Endothelial cell of umbilical vein (primary cell): ENCODE measurements around the gene AFDN. TPM values are rescaled to one million over a fixed set of nuclear protein-coding genes. Genes with fewer than 3 reads are reported as not detected.

Experiments used
- BruUV-seq: library from RNA; stranded (reverse); fragments of 400-500 nt; replicated peaks from 2 replicates; lab custom pipeline; 2021; lab: Mats Ljungman, UMichigan
- CTCF ChIA-PET: fragments of 300-600, 350-600 bp; sonication (Branson Sonifier 250); formaldehyde crosslinking; loops from one replicate; lab custom pipeline; 2021; ENCODE audit warnings: antibody characterized with exemption, inconsistent platforms; lab: Charles Lee
- POLR2A ChIA-PET: fragments of 300-600, 350-600 bp; sonication (Branson Sonifier 250); formaldehyde crosslinking; loops from one replicate; lab custom pipeline; 2021; ENCODE audit warnings: antibody characterized with exemption, inconsistent platforms; lab: Charles Lee
- DNase-seq: peaks from one replicate; pipeline ENCODE4 v3.0.0-alpha.2; 2011; ENCODE audit warnings: low read depth, low spot score
- FAIRE-seq: peaks from 2 replicates; lab custom pipeline; 2011; peaks lifted over from hg19 to GRCh38; lab: Jason Lieb, UNC
- H2AFZ ChIP-seq: 2 replicates; pipeline ENCODE4 v1.6.0; 2012; ENCODE audit warnings: low read depth, low read length, control low read depth, inconsistent platforms
- H3K27ac ChIP-seq: 2 replicates; pipeline ENCODE4 v1.5.1; 2011; ENCODE audit warnings: low read depth, mild to moderate bottlenecking, control low read depth, low read length, moderate library complexity; ENCODE audit not compliant: insufficient read depth
- H3K27me3 ChIP-seq, 2 experiments: 2 replicates each; pipeline versions ENCODE4 v1.6.0 to v1.6.1; 2011; ENCODE audit warnings: low read length in 2 of 2, mixed read lengths in 1 of 2; ENCODE audit not compliant: control insufficient read depth in 2 of 2, insufficient read depth in 2 of 2
- H3K36me3 ChIP-seq, 2 experiments: 2 replicates in 1 of 2; 3 replicates in 1 of 2; pipeline ENCODE4 v1.5.1; 2011; ENCODE audit warnings: low read length in 2 of 2, mild to moderate bottlenecking in 1 of 2, moderate library complexity in 1 of 2; ENCODE audit not compliant: control insufficient read depth in 2 of 2, insufficient read depth in 2 of 2; ENCODE audit errors: extremely low read depth in 1 of 2
- H3K4me1 ChIP-seq: 3 replicates; pipeline ENCODE4 v1.5.1; 2011; ENCODE audit warnings: mild to moderate bottlenecking, low read length; ENCODE audit not compliant: control insufficient read depth, insufficient read depth; ENCODE audit errors: extremely low read depth
- H3K4me2 ChIP-seq: 2 replicates; pipeline ENCODE4 v1.6.1; 2011; ENCODE audit warnings: low read length, control low read depth, mixed read lengths; ENCODE audit not compliant: insufficient read depth
- H3K4me3 ChIP-seq, 3 experiments: fragments of 200-600 bp in 1 of 3; sonication (generic), shearing (Covaris generic) in 1 of 3; replicated peaks in 1 of 3; 2 replicates each; pipeline ENCODE4 v1.5.1; 2011 to 2016; ENCODE audit warnings: control low read depth in 3 of 3, low read length in 3 of 3, mild to moderate bottlenecking in 2 of 3, inconsistent platforms in 1 of 3, low read depth in 1 of 3, moderate library complexity in 1 of 3; ENCODE audit not compliant: insufficient read depth in 1 of 3
- H3K79me2 ChIP-seq: 2 replicates; pipeline ENCODE4 v1.6.0; 2012; ENCODE audit warnings: low read length, inconsistent platforms; ENCODE audit not compliant: control insufficient read depth, insufficient read depth
- H3K9ac ChIP-seq: replicated peaks from 2 replicates; pipeline ENCODE3; 2011; ENCODE audit warnings: low read length, control low read depth; ENCODE audit not compliant: insufficient read depth; ENCODE audit errors: extremely low read depth
- H3K9me1 ChIP-seq: replicated peaks from 3 replicates; pipeline ENCODE4 v1.6.0; 2011; ENCODE audit warnings: mild to moderate bottlenecking, low read length; ENCODE audit not compliant: control insufficient read depth, insufficient read depth; ENCODE audit errors: extremely low read depth
- H3K9me3 ChIP-seq: replicated peaks from 2 replicates; pipeline ENCODE4 v1.5.1; 2012; ENCODE audit warnings: low read length, inconsistent platforms; ENCODE audit not compliant: control insufficient read depth, insufficient read depth
- H4K20me1 ChIP-seq: replicated peaks from 2 replicates; pipeline ENCODE3; 2011; ENCODE audit warnings: mild to moderate bottlenecking, low read length; ENCODE audit not compliant: control insufficient read depth, insufficient read depth; ENCODE audit errors: extremely low read depth
- CTCF ChIP-seq, 2 donors: IDR thresholded peaks; 1 replicate in 1 of 2; 2 replicates in 1 of 2; pipeline ENCODE4 v1.5.1; 2011; ENCODE audit warnings: low read length in 2 of 2, mild to moderate bottlenecking in 2 of 2, moderate library complexity in 2 of 2, control low read depth in 1 of 2, inconsistent platforms in 1 of 2, low read depth in 1 of 2; ENCODE audit not compliant: insufficient read depth in 1 of 2; ENCODE audit errors: extremely low read depth in 1 of 2
- EZH2 ChIP-seq: IDR thresholded peaks from 2 replicates; pipeline ENCODE4 v1.6.1; 2012; ENCODE audit warnings: borderline replicate concordance, low read depth, mild to moderate bottlenecking, moderate library complexity, low read length, inconsistent platforms; ENCODE audit not compliant: severe bottlenecking
- FOS ChIP-seq: IDR thresholded peaks from 2 replicates; pipeline ENCODE4 v1.6.1; 2011; ENCODE audit warnings: mild to moderate bottlenecking, low read length, moderate library complexity, borderline replicate concordance; ENCODE audit not compliant: insufficient read depth
- GATA2 ChIP-seq: IDR thresholded peaks from 2 replicates; pipeline ENCODE4 v1.7.0; 2011; ENCODE audit warnings: low read depth, mild to moderate bottlenecking, moderate library complexity, mixed read lengths, low read length; ENCODE audit not compliant: insufficient read length, insufficient read depth
- JUN ChIP-seq: IDR thresholded peaks from 2 replicates; pipeline ENCODE4 v1.6.1; 2011; ENCODE audit warnings: borderline replicate concordance, low read depth; ENCODE audit not compliant: insufficient read length, insufficient read depth
- MAX ChIP-seq: IDR thresholded peaks from 2 replicates; pipeline ENCODE4 v1.6.1; 2011; ENCODE audit not compliant: insufficient read depth, insufficient read length
- MYC ChIP-seq: IDR thresholded peaks from one replicate; pipeline ENCODE4 v1.6.1; 2011; ENCODE audit warnings: mild to moderate bottlenecking, low read depth, low read length
- POLR2A ChIP-seq: IDR thresholded peaks from 2 replicates; pipeline ENCODE4 v1.6.1; 2012; ENCODE audit warnings: low read depth, mild to moderate bottlenecking, control low read depth, low read length
- POLR2AphosphoS5 ChIP-seq: IDR thresholded peaks from 2 replicates; pipeline ENCODE4 v1.6.1; 2012; ENCODE audit warnings: low read depth, mild to moderate bottlenecking, control low read depth, low read length, moderate library complexity; ENCODE audit not compliant: insufficient read depth
- dilution Hi-C: fragments of 300-500 bp; cut with MboI; formaldehyde crosslinking; loops from one replicate; pipeline ENCODE4 v1.15.0; 2019; ENCODE audit warnings: low sequenced_read_pairs; ENCODE audit not compliant: extremely low pct_ligation_motif_present
- intact Hi-C: fragments of 100-400 bp; cut with micrococcal nuclease; formaldehyde crosslinking; loops from one replicate; pipeline ENCODE4 v1.10.0; 2022
- polyA plus RNA-seq, 4 experiments: library from polyadenylated mRNA; depleted of rRNA in 3 of 4; stranded (reverse) in 3 of 4; unstranded in 1 of 4; fragments of >200 nt; gene quantifications; 2 replicates each; pipeline versions ENCODE4 v1.2.1 to v1.2.3, GENCODE V29; 2011 to 2012; ENCODE audit warnings: missing spikeins in 1 of 4
- total RNA-seq: library from RNA; stranded (reverse); gene quantifications from 2 replicates; pipeline ENCODE4 v1.2.3, GENCODE V29; 2021

The AFDN gene
- total and polyA plus RNA-seq, 2 donors (not counting 3 experiments of a cell fraction or from before 2014, with no cell fraction given), result 31.0 to 134 TPM

GRCh38 chr6:167791091-167791779, 35.5 kb upstream of the AFDN start:
- dilution Hi-C loops (no loop called here), intact Hi-C loops (loop anchor here (10.0 kb wide), 1 partner anchor 306 kb away; no protein-coding TSS in a partner anchor)
- FAIRE-seq (no peak), DNase-seq (no peak)
- Histone ChIP-seq H3K9me3 (no peaks in the 10 kb centered on the region), H3K79me2 (no peaks in the 10 kb centered on the region), H3K36me3 (no peaks in the 10 kb centered on the region), H2AFZ (no peak overlapping the region), H3K27ac (no peak overlapping the region), H3K4me2 (no peak overlapping the region), H3K9me1 (no peaks in the 10 kb centered on the region), H3K27me3 (peaks cover 16 to 21% of the 10 kb centered on the region in 2 experiments), H3K4me3 (no peak overlapping the region), H4K20me1 (no peaks in the 10 kb centered on the region), H3K9ac (no peak overlapping the region), H3K4me1 (no peaks in the 10 kb centered on the region)
- ChIA-PET POLR2A (no interaction called here), CTCF (interaction anchor here (1.6 kb wide), 1 partner anchor 295 kb away, joined by 3 read pairs; no protein-coding TSS in a partner anchor)
- no TSS peak for BruUV-seq
- no peak for TF ChIP-seq MAX
- TF ChIP-seq EZH2, result no peak
- TF ChIP-seq POLR2A, result no peak
- TF ChIP-seq MYC, result no peak
- TF ChIP-seq CTCF (IDR thresholded peaks at IDR 0.05; ENCODE audit: extremely low read depth in 1 of 2, insufficient read depth in 1 of 2, low read depth in 1 of 2, low read length in 2 of 2), result no peak
- TF ChIP-seq JUN, result no peak
- TF ChIP-seq GATA2, result no peak
- TF ChIP-seq POLR2AphosphoS5, result no peak
- no peak for TF ChIP-seq FOS
